Sigmoid colon (tissue), 7 donors: ENCODE results near the gene CAMTA1. TPM values are rescaled to one million over a fixed set of nuclear protein-coding genes. Genes with fewer than 3 reads are reported as not detected.

Source experiments
- DNase-seq: peaks from one replicate; pipeline ENCODE4 v3.0.0-alpha.2; 2019
- H3K27ac ChIP-seq, 4 donors: fragments of 200-600 bp; sonication (generic); one replicate each; pipeline ENCODE4 v1.5.1; 2016 to 2019; ENCODE audit warnings: mild to moderate bottlenecking in 1 of 4
- H3K27me3 ChIP-seq, 3 donors: fragments of 200-600 bp; sonication (generic); one replicate each; pipeline ENCODE4 v1.5.1; 2019; ENCODE audit warnings: mild to moderate bottlenecking in 1 of 3
- H3K36me3 ChIP-seq, 4 donors: fragments of 200-600 bp; sonication (generic); one replicate each; pipeline ENCODE4 v1.5.1; 2016 to 2019
- H3K4me1 ChIP-seq, 4 donors: fragments of 200-600 bp; sonication (generic); one replicate each; pipeline ENCODE4 v1.5.1; 2017 to 2019
- H3K4me3 ChIP-seq, 4 donors: fragments of 200-600 bp; sonication (generic); one replicate each; pipeline ENCODE4 v1.5.1; 2017 to 2019; ENCODE audit warnings: mild to moderate bottlenecking in 2 of 4, moderate library complexity in 1 of 4
- H3K9me3 ChIP-seq, 4 donors: fragments of 200-600 bp in 3 of 4; sonication (generic) in 3 of 4; one replicate each; pipeline versions ENCODE4 v1.5.1 to v1.6.1; 2013 to 2019
- CTCF ChIP-seq, 4 experiments: fragments of 450-650 bp in 3 of 4; fragments of 200-600 bp in 1 of 4; IDR thresholded peaks; one replicate each; pipeline ENCODE4 v1.5.1; 2016 to 2019; ENCODE audit warnings: antibody characterized with exemption in 4 of 4, mild to moderate bottlenecking in 3 of 4, moderate library complexity in 2 of 4
- EP300 ChIP-seq, 4 donors: sonication (generic); formaldehyde crosslinking; IDR thresholded peaks; one replicate each; pipeline ENCODE4 v1.6.1; 2017; ENCODE audit warnings: antibody characterized with exemption in 4 of 4
- POLR2A ChIP-seq, 2 donors: fragments of 450-650 bp; IDR thresholded peaks; one replicate each; pipeline ENCODE4 v1.6.1; 2016; ENCODE audit warnings: antibody characterized with exemption in 2 of 2, mild to moderate bottlenecking in 2 of 2, moderate library complexity in 2 of 2
- POLR2AphosphoS5 ChIP-seq, 4 donors: sonication (generic); formaldehyde crosslinking; IDR thresholded peaks; one replicate each; pipeline ENCODE4 v1.6.1; 2017; ENCODE audit warnings: antibody characterized with exemption in 4 of 4
- WGBS, 2 donors: extraction: QIAGEN DNeasy Blood & Tissue Kit; methylation state at CpG; one replicate each; pipeline ENCODE4 v1.1.7; 2013; 5-methylcytosine and 5-hydroxymethylcytosine counted together
- intact Hi-C: fragments of 100-400 bp; cut with DNase I; formaldehyde crosslinking; loops from one replicate; pipeline ENCODE4 v1.15.1; 2023
- polyA plus RNA-seq, 3 donors: library from polyadenylated mRNA; stranded (reverse); fragments of 200-250 nt; gene quantifications; one replicate each; pipeline ENCODE4 v1.2.3, GENCODE V29; 2013
- total RNA-seq, 4 donors: library from RNA; depleted of rRNA; stranded (reverse); fragments of >200 nt; gene quantifications; one replicate each; pipeline ENCODE4 v1.1.0, GENCODE V29; 2016
- donor health status: healthy with polysubstance abuse.
- donor health status: Bipolar disorder and iron deficiency.
- donor health status: healthy.

CAMTA1 gene
- total and polyA plus RNA-seq, 7 donors = 97.9 to 196 (median 177) TPM

- no peaks in the 10 kb centered on the region for H3K9me3 ChIP-seq
- H3K27ac ChIP-seq = no peak overlapping the region
- no peaks in the 10 kb centered on the region for H3K27me3 ChIP-seq
- WGBS, 2 donors = 93% methylated on average over 4 of the region's 4 CpGs
- intact Hi-C loops = no loop called here
- peaks cover 0 to 31% (median 20%) of the 10 kb centered on the region in 4 donors for H3K4me1 ChIP-seq
- TF ChIP-seq POLR2A (IDR thresholded peaks at IDR 0.05) = no peak
- no peak for TF ChIP-seq POLR2AphosphoS5 (IDR thresholded peaks at IDR 0.05)
- no peak for TF ChIP-seq EP300 (IDR thresholded peaks at IDR 0.05)
- TF ChIP-seq CTCF (IDR thresholded peaks at IDR 0.05) = no peak
- no peak overlapping the region for H3K4me3 ChIP-seq
- H3K36me3 ChIP-seq = no peaks in the 10 kb centered on the region
- no peak for DNase-seq
Measured at GRCh38 chr1:6924891-6925290, 139.6 kb downstream of the CAMTA1 start.

- no peak for DNase-seq
- Histone ChIP-seq H3K27ac (no peak overlapping the region), H3K9me3 (no peaks in the 10 kb centered on the region), H3K27me3 (no peaks in the 10 kb centered on the region), H3K36me3 (no peaks in the 10 kb centered on the region), H3K4me1 (peaks cover 0 to 23% (median 12%) of the 10 kb centered on the region in 4 donors), H3K4me3 (no peak overlapping the region)
- 67 to 71% methylated on average over 4 of the region's 4 CpGs for WGBS, 2 donors
- TF ChIP-seq POLR2A (IDR thresholded peaks at IDR 0.05) = no peak
- TF ChIP-seq CTCF (IDR thresholded peaks at IDR 0.05) = no peak
- no peak for TF ChIP-seq EP300 (IDR thresholded peaks at IDR 0.05)
- TF ChIP-seq POLR2AphosphoS5 (IDR thresholded peaks at IDR 0.05) = no peak
- intact Hi-C loops = no loop called here
Measured at GRCh38 chr1:6927626-6928025, 142.4 kb downstream of the CAMTA1 start.

- DNase-seq = no peak
Measured at GRCh38 chr1:6928106-6928885, 143.0 kb downstream of the CAMTA1 start.

GRCh38 chr1:6930732-6931300 lies 145.6 kb downstream of the CAMTA1 start:
- DNase-seq = no peak
- Histone ChIP-seq H3K27ac (no peak overlapping the region), H3K36me3 (no peaks in the 10 kb centered on the region), H3K4me1 (no peaks in the 10 kb centered on the region), H3K9me3 (no peaks in the 10 kb centered on the region), H3K27me3 (peaks cover 0 to 21% (median 5%) of the 10 kb centered on the region in 3 donors), H3K4me3 (no peak overlapping the region)
- 74 to 82% methylated on average over 8 of the region's 8 CpGs for WGBS, 2 donors
- intact Hi-C loops = no loop called here
- no peak for TF ChIP-seq POLR2AphosphoS5 (IDR thresholded peaks at IDR 0.05)
- TF ChIP-seq EP300 (IDR thresholded peaks at IDR 0.05) = no peak
- no peak for TF ChIP-seq POLR2A (IDR thresholded peaks at IDR 0.05)
- TF ChIP-seq CTCF (IDR thresholded peaks at IDR 0.05) = no peak

More at GRCh38 chr1:6928106-6928885, 143.0 kb downstream of the CAMTA1 start:
- 76 to 83% methylated on average over 12 of the region's 12 CpGs for WGBS, 2 donors
- TF ChIP-seq POLR2A (IDR thresholded peaks at IDR 0.05) (no peak), EP300 (IDR thresholded peaks at IDR 0.05) (no peak), CTCF (IDR thresholded peaks at IDR 0.05) (no peak), POLR2AphosphoS5 (IDR thresholded peaks at IDR 0.05) (no peak)
- H3K4me3 ChIP-seq = no peak overlapping the region
- H3K27me3 ChIP-seq = no peaks in the 10 kb centered on the region
- H3K27ac ChIP-seq = no peak overlapping the region
- H3K36me3 ChIP-seq = no peaks in the 10 kb centered on the region
- H3K4me1 ChIP-seq = peaks cover 0 to 16% (median 6%) of the 10 kb centered on the region in 4 donors
- no peaks in the 10 kb centered on the region for H3K9me3 ChIP-seq
- intact Hi-C loops = no loop called here
